ENCODE data around the gene PPP1R12B.
"Not testable (repeated sequence)": the region's sequence is repeated elsewhere in the genome, so short reads cannot be mapped to it uniquely, and the experiment has no call there.

DNA sequence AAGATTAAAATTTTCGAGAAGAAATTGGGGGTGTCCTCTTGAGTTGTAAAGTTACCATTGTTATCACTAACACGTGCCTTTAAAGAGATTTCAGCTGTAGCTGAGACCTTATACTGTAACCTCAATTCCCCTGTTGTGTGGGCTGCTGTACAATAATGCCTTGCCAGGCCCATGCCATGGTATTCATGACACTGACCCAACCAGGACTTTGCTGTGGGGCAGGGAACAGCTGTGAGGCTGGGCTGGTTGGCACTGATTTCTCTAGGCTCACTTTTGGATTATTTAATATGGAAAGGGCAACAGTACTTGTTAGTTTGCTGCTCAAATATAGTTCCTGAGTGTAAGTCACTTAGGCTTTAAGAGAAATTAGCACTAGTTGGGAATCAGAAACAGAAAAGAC is 54.9 kb downstream of the PPP1R12B start:
- TF ChIP-seq YY1 (IDR thresholded peaks at IDR 0.05); RXRA (IDR thresholded peaks at IDR 0.05); TAF1 (conservative IDR thresholded peaks at IDR 0.05); RAD21 (IDR thresholded peaks at IDR 0.05); FOXA1 (IDR thresholded peaks at IDR 0.05); JUND (IDR thresholded peaks at IDR 0.05); GABPA (IDR thresholded peaks at IDR 0.05 in 1 of 2, conservative IDR thresholded peaks at IDR 0.05 in 1 of 2); HNF4G (IDR thresholded peaks at IDR 0.05); SP1 (IDR thresholded peaks at IDR 0.05): not testable (repeated sequence)
- TF ChIP-seq, protein P1, sequence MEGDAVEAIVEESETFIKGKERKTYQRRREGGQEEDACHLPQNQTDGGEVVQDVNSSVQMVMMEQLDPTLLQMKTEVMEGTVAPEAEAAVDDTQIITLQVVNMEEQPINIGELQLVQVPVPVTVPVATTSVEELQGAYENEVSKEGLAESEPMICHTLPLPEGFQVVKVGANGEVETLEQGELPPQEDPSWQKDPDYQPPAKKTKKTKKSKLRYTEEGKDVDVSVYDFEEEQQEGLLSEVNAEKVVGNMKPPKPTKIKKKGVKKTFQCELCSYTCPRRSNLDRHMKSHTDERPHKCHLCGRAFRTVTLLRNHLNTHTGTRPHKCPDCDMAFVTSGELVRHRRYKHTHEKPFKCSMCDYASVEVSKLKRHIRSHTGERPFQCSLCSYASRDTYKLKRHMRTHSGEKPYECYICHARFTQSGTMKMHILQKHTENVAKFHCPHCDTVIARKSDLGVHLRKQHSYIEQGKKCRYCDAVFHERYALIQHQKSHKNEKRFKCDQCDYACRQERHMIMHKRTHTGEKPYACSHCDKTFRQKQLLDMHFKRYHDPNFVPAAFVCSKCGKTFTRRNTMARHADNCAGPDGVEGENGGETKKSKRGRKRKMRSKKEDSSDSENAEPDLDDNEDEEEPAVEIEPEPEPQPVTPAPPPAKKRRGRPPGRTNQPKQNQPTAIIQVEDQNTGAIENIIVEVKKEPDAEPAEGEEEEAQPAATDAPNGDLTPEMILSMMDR (IDR thresholded peaks at IDR 0.05; ENCODE audit: low read depth, low read length, missing input control), result not testable (repeated sequence)
- TF ChIP-seq, protein P2, sequence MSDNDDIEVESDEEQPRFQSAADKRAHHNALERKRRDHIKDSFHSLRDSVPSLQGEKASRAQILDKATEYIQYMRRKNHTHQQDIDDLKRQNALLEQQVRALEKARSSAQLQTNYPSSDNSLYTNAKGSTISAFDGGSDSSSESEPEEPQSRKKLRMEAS (IDR thresholded peaks at IDR 0.05), result not testable (repeated sequence)
- TF ChIP-seq, protein P3, sequence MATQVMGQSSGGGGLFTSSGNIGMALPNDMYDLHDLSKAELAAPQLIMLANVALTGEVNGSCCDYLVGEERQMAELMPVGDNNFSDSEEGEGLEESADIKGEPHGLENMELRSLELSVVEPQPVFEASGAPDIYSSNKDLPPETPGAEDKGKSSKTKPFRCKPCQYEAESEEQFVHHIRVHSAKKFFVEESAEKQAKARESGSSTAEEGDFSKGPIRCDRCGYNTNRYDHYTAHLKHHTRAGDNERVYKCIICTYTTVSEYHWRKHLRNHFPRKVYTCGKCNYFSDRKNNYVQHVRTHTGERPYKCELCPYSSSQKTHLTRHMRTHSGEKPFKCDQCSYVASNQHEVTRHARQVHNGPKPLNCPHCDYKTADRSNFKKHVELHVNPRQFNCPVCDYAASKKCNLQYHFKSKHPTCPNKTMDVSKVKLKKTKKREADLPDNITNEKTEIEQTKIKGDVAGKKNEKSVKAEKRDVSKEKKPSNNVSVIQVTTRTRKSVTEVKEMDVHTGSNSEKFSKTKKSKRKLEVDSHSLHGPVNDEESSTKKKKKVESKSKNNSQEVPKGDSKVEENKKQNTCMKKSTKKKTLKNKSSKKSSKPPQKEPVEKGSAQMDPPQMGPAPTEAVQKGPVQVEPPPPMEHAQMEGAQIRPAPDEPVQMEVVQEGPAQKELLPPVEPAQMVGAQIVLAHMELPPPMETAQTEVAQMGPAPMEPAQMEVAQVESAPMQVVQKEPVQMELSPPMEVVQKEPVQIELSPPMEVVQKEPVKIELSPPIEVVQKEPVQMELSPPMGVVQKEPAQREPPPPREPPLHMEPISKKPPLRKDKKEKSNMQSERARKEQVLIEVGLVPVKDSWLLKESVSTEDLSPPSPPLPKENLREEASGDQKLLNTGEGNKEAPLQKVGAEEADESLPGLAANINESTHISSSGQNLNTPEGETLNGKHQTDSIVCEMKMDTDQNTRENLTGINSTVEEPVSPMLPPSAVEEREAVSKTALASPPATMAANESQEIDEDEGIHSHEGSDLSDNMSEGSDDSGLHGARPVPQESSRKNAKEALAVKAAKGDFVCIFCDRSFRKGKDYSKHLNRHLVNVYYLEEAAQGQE (IDR thresholded peaks at IDR 0.05), result not testable (repeated sequence)
- TF ChIP-seq, protein P4, sequence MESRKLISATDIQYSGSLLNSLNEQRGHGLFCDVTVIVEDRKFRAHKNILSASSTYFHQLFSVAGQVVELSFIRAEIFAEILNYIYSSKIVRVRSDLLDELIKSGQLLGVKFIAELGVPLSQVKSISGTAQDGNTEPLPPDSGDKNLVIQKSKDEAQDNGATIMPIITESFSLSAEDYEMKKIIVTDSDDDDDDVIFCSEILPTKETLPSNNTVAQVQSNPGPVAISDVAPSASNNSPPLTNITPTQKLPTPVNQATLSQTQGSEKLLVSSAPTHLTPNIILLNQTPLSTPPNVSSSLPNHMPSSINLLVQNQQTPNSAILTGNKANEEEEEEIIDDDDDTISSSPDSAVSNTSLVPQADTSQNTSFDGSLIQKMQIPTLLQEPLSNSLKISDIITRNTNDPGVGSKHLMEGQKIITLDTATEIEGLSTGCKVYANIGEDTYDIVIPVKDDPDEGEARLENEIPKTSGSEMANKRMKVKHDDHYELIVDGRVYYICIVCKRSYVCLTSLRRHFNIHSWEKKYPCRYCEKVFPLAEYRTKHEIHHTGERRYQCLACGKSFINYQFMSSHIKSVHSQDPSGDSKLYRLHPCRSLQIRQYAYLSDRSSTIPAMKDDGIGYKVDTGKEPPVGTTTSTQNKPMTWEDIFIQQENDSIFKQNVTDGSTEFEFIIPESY (IDR thresholded peaks at IDR 0.05), result not testable (repeated sequence)
- TF ChIP-seq, protein P5, sequence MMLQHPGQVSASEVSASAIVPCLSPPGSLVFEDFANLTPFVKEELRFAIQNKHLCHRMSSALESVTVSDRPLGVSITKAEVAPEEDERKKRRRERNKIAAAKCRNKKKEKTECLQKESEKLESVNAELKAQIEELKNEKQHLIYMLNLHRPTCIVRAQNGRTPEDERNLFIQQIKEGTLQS (IDR thresholded peaks at IDR 0.05), result not testable (repeated sequence)

All from liver (tissue), 3 donors.